Dedifferentiated amniotic fluid mesenchymal stem cell (primary cell): ENCODE results near the gene MARF1.
"Not testable (repeated sequence)": the region's sequence is repeated elsewhere in the genome, so short reads cannot be mapped to it uniquely, and the experiment has no call there.

ENCODE experiments used
- DNase-seq: peaks from one replicate; pipeline ENCODE4 v3.0.0-alpha.2; 2016; ENCODE audit errors: extremely low spot score

Gene MARF1

DNA sequence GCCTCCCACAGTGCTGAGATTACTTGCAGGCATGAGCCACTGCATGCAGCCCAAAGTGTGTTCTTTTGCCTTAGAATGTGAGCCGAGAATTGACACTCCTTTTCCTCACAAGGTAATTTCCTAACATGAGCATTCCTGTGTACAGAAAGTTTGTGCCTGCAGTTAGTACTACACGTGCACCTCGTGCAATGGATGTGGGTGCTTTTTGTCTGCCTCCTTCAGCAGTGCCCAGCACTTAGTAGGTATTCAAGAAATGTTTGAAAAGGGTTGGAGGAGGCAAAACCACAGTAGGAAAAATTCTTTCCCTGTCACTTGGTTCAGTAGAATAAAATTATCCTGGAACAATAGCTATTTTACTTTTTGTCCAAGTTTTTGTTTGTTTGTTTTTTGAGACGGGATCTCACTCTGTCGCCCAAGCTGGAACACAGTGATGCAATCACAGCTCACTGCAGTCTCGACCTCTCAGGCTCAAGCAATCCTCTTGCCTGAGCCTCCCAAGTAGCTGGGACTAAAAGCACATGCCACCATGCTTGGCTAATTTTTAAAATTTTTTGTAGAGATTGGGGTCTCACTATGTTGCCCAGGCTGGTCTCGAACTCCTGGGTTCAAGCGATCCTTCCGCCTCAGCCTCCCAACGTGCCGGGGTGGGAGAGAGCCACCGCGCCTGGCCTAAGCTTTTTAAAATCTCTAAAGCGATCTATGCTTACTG, 9.5 kb upstream of the MARF1 start:
- DNase-seq, result no peak

DNA sequence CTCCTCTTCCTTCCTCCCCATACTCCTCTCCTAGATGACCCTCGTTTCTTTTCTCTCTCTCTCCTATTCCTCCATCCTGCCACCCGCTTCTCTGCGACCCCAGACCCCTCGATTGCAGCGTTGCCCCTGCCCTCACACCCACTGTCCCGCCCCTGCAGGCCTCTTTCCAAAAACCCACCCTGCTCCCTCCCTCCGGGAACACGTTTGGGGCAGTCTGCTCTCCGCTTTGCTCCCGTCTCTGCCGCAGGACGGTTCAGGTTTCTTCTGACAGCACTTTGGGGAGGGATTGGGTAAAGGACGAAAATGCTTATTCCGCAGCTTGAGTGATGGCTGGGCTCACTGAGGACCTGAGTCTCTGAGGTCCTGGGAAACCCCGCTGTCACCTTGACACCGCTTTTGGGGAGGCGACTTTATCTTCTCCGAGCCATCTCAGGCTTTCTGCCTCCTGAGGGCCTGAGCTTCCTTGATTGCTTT, 7.8 kb upstream of the MARF1 start:
- DNase-seq, result no peak

- DNase-seq, result peak; percentile 87
Measured at GRCh38 chr16:15650019-15650697, 7.2 kb upstream of the MARF1 start, which contains the start of gene NDE1. NDE1 (plus strand) TSS chr16:15650245; CDS start chr16:15664779, 14,534 bp downstream.

DNA sequence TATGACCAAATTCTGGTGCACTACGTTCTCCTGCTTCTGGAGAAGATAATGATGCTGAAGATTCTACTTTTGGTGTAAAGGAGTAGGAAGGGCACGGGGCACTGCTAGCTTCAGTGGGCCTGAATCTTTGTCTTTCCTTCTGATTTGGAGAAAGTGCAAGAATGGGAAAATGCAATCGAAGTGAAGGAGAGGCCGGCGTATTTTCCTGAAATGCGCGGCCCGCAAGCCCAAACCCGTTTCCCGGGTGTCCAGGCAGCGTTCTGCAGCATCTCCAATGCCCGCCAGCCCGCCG, 6.7 kb upstream of the MARF1 start:
- DNase-seq, result no peak

DNA sequence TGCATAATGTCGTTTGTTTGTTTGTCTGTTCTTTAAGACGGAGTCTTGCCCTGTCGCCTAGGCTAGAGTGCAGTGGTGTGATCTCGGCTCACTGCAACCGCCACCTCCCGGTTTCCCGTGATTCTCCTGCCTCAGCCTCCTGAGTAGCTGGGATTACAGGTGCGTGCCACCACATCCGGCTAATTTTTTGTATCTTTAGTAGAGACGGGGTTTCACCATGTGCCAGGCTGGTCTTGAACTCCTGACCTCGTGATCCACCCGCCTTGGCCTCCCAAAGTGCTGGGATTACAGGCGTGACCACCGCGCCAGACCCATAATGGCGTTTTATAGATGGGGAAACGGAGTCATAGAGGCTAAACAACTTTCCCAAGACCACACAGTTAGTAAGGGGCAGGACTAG, 6.4 kb upstream of the MARF1 start:
- not testable (repeated sequence) for DNase-seq

DNA sequence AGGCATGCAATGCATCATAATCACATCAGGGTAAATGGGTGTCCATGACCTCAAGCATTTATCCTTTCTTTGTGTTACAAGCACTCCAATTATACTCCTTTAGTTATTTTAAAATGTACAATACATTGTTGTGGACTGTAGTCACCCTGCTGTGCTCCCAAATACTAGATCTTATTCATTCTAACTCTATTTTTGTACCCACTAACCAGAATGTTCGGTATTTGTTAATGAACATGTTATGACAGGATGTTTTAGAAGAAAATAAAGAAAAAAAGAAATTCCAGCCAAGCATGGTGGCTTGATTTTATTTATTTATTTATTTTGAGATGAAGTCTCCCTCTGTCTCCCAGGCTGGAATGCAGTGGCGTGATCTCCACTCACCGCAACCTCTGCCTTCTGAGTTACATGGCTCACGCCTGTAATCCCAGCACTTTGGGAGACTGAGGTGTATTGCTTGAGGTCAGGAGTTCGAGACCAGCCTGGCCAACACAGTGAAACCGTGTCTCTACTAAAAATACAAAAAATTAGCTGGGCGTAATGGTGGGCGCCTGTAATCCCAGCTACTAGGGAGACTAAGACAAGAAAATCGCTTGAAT, 5.3 kb upstream of the MARF1 start:
- no peak for DNase-seq

GRCh38 chr16:15647294-15648014, 4.5 kb upstream of the MARF1 start:
- no peak for DNase-seq

DNA sequence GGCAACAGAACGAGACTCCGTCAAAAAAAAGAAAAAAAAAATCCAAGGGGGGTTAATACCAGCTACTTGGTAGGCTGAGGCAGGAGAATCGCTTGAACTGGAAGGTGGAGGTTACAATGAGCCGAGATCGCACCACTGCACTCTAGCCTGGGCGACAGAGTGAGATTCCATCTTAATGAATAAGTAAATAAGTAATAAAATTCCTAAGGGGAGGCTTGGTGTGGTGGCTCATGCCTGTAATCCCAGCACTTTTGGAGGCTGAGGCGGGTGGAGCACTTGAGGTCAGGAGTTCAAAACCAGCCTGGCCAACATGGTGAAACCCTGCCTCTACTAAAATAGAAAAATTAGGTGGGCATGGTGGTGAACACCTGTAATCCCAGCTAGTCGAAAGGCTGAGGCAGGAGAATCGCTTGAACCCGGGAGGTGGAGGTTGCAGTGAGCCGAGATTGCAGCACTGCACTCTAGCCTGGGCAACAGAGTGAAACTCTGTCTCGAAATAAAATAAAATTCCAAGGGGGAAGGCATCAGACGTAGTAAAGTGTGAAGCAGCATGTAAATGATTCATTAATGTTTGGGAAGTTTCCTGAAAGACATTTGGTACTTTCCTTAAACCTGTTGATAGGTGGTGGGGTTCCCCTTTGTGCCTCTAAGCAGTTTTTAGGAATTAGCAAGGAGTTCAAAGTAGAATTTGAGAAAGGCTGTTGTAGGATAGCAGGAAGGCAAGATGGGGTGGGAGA, 3.8 kb upstream of the MARF1 start:
- not testable (repeated sequence) for DNase-seq

GRCh38 chr16:15644962-15645465, 2.1 kb upstream of the MARF1 start:
- peak; percentile 68 for DNase-seq

GRCh38 chr16:15644267-15644961, 1.5 kb upstream of the MARF1 start:
- DNase-seq, result peak; percentile 18

GRCh38 chr16:15643946-15644250, 944 bp upstream of the MARF1 start:
- DNase-seq, result no peak

GRCh38 chr16:15642557-15643047, 352 bp downstream of the MARF1 start:
- DNase-seq, result no peak

GRCh38 chr16:15641753-15642556, 999 bp downstream of the MARF1 start:
- no peak for DNase-seq

GRCh38 chr16:15640966-15641365, 2.0 kb downstream of the MARF1 start:
- DNase-seq, result no peak

DNA sequence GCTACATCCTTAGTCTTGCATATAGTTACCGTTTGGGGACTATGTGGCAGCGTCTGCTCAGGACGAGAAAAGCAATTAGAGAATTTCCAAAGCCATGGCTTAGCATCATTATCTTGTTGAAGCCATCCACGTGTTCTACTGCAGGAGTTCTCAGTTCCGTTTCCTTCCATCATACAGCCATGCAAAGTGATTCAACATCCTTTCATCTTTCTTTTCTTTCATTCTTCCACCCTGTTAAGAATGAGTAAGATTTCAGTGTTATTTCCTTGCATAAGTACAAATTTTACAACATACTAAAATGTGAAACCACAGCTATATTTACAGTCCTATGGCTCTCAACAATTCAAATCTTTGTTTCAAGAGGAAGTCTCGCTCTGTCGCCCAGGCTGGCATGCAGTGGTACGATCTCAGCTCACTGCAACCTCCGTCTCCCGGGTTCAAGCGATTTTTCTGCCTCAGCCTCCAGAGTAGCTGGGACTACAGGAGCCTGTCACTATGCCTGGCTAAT, 3.8 kb downstream of the MARF1 start:
- DNase-seq, result no peak

DNA sequence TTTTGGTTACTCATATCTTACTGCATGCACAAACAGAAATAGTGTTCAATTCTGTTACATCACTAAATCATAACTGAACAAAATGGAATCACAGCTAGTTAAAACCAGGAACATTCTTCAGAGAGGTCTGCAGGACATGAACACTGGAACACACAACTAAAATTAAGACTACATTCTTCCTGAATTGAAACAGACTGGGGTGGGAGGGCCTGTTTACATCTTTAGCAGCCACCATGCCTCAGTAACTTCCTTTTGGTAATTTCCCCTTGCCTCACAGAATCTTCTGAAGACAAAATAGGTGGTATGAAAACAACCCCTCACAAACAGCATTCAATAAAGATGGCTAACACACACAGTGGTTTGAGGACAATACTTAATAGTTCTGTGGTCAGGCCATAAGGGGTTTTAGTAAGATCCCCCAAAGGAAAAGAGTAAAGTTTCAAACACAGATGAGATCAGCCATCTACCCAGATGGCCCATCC, 6.5 kb downstream of the MARF1 start:
- no peak for DNase-seq

DNA sequence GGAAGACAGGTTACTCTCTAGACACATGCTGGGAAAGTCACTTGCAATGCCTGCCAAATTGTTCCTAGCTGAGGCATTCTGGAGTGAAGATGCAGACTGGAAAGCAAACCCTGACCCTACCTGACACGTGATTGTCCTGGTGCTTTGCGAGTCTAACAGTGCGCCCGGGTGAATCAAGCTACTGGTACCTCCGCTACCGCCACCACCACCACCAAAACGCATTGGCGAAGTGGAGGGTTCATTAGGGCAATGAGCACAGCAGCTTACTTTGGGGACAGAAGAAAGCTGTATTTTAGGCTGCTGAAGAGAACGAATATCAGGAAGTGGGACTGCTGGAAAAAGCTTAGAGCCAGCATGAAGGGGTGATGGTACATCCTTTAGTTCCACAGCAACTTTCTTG, 7.0 kb downstream of the MARF1 start:
- DNase-seq, result no peak

DNA sequence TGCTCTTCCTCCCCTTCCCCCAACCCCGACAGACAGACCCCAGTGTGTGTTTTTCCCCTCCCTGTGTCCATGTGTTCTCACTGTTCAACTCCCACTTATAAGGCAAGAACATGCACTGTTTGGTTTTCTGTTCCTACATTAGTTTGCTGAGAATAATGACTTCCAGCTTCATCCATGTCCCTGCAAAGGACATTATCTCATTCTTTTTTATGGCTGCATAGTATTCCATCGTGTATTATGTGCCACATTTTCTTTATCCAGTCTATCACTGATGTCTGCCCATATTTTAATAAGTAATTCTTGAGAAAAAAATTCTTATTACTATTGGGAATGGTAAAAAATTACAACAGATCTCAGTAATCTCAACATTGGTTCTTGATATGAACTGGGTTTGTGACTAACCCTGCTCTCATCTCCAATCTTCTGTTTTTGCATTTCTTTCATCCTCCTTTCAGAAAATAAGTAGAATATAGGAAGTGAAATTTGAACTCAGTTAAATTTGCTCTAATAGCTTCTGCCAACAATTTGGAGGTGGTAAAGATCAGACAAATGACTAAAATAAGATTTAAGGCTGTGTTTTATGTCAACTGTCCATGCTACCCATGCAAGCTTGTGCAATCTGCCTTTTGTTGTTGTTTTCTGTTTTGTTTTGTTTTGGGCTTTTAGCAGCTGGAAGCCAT, 11.1 kb downstream of the MARF1 start:
- DNase-seq, result no peak

DNA sequence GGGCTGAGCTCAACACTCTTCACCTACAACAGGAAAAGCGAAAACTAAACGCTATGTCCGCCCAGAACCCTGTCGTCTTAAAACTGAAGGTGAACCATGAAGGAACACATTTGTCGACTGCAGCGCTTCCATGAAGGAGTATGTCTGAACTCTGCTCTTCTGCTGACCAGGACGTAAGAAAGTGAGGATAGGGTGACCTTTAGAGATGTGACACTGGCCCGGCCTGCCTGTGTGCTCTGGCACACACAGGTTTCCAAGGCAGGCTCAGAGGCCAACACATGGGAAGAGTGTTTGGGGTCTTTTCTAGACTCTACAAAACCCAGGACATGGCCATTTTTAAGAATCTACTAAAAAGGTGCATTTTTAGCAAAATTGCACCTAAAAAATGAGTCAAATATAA, 21.1 kb downstream of the MARF1 start:
- no peak for DNase-seq
